Ammon's horn (tissue), 1 donor: Measurements from ENCODE around the gene GTF2IRD1.
"Not testable (repeated sequence)": the region's sequence is repeated elsewhere in the genome, so short reads cannot be mapped to it uniquely, and the experiment has no call there.

Experiments used
- DNase-seq: peaks from one replicate; pipeline ENCODE4 v3.0.0-alpha.2; 2016; ENCODE audit warnings: low spot score

The GTF2IRD1 gene

DNA sequence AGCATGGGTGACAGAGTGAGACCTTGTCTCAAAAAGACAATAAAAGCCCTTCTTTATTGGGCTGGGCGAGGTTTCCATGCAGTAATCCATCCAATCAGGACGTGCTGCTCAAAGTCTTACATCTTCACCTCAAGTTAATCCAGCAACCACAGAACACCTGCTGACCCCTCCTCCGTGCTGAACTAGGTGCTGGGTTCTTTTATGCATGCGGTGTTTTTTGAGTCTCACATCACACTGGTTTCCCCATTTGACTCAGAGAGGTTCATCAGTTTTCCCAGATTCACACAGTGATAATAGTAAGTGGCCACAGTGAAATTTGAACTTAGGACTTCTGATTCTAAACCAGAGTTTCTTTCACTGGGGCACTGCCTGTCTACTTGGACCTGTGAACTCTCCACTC, 145.5 kb downstream of the GTF2IRD1 start:
- no peak for DNase-seq

DNA sequence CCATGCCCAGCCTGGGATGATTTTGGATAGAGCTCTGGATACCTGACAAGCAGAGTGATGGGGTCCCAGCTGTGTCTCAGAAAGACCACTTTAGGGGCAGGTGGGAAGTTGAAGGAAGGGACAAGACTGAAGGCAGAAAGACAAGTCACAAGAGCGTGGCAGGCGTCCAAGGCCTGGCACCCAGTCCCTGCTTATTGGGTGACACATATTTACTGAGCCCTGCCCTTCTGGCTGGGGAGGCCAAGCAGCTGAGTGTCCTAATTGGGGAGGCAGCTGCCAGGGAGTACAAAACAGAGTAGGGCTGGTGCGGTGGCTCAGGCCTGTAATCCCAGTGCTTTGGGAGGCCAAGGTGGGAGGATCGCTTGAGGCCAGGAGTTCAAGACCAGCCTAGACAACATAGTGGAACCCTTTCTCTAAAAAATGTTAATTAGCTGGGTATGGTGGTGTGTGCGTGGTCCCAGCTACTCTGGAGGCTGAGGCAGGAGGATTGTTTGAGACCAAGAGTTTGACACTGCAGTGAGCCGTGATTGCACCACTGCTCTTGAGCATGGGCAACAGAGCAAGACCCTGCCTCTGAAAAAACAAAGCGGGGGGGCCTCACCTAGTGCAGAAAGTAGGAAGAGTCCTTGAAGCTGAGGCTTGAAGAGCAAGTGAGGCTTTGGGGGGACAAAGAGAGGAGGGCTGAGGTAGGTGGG, 150.8 kb downstream of the GTF2IRD1 start:
- DNase-seq, result no peak

DNA sequence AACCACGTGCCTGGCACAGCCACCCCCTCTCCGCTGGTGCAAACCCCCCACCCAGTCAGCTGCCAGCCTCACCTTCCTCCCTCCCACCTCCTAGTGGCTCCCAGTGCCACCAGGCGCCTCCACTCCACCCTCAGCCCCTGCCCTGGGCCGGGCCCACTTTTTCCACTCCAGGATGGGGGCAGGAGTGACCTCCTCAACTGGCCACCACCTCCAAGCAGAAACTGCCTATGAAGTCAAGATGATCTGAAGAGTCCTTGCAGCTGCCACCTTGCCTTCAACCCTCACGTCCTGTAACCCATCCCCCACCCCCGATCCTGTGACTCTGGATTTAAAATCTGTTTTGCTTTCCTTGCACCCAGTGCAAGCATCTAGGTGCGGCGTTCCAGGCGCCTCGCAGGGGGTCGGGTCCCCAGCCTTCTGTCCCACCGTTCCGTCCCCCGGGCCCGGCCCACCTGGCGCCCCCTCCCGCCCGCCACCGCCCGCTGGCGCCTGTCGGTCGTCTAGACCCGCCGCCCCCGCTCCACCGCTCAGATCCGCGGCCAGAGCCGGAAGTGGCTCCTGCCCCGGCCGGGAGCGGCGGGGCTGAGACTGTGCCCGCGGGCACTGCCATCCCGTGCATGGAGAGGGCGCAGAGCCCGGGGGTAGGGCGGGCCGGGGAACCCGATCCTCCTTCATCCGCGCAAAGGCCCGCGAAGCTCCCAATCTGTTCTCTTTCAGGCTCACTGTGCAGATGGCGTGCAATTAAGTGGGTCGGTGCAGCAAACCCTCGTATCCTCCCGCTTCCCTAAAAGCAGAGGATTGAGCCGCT, 152.6 kb downstream of the GTF2IRD1 start:
- peak; percentile 51 for DNase-seq

DNA sequence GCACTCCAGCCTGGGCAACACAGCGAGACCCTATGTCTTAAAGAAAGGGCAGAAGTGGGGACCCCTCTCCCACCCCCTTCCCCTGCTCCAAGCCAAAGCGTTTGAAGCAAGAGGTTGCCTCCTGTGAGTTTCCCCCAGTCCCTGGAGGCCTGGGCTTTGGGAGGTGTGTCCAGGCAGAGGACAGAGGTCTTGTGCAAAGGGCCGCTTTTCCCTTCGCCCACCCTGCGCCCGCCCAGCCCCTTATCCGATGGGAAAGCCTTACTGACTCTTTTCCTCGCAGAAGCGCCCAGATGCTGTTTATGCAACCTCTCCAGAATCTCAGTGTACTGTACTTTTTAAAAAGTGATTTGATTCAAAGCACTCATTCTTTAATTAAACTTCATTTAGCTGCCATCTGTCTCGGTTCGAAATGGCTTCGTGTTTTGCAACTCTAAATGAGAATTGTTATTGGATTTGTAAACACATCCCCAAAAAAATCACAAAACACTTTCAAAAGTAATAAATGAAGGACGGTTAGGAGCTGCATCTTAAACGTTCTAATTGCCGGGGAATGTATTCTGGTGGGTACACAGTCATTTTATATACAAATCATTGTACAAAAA, 153.3 kb downstream of the GTF2IRD1 start:
- DNase-seq, result no peak

DNA sequence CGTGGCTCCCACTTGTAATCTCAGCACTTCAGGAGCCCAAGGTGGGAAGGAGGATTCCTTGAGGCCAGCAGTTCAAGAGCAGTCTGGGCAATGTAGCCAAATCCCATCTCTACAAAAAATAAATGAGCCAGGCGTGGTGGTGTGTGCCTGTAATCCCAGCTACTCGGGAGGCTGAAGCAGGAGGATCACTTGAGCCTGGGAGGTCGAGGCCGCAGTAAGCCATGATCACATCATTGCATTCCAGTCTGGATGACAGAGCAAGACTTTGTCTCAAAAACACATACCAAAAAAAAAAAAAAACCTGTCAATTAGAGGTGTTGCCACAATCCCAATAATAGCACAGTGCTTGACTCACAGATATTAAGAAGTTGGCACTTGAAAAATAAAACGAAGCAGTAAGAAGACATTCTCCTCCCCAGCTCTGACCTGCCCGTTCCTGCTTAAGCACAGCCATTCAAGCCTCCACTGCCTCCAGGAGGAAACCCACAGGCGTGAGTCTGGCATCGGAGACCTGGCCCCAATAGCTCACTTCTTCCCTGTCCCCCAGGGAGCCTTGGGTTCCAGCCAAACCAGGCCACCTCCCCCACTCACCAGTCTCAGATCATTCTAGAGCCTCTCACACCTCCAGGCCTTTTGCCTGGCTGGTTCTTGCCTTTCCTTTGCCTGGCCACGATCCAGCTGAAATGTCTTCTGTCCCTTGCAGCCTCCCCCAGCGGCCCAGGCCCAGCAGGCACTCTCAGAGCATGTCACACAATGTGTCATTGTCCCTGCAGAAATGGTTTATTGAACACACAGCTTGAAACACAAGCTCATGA, 158.5 kb downstream of the GTF2IRD1 start:
- peak; percentile 66 for DNase-seq

DNA sequence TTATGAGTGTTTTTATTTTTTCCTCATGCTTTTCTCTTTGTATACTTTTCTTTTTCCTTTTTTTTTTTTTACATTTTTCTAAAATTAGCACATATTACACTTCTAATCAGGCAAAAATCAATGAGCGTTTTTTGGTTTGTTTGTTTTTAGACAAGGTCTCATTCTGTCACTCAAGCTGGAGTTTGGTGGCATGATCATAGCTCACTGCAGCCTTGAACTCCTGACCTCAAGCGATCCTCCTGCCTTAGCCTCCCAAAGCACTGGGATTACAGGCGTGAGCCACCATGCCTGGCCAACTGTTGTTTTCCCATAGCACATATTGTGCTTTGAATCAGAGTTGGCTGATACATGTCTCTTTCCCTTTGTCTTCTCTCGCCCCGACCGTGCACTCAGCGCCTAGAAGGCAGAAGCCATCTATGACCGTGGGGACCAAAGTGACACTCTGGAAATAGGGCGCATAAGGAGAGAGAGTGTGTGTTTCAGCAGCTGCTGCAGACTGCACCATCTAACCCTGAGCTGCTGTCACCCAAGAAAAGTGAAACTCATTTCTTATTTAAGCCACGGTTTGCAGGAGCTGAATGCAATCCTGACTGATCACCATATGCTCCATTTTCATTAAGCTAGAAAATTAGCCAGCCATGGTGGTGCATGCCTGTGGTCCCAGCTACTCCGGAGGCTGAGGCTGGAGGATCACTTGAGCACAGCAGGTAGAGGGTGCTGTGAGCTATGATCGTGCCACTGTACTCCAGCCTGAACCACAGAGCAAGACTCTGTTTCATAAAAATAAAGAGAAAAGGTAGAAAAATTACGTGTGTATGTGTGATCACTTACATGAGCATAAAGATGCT, 162.5 kb downstream of the GTF2IRD1 start:
- no peak for DNase-seq

DNA sequence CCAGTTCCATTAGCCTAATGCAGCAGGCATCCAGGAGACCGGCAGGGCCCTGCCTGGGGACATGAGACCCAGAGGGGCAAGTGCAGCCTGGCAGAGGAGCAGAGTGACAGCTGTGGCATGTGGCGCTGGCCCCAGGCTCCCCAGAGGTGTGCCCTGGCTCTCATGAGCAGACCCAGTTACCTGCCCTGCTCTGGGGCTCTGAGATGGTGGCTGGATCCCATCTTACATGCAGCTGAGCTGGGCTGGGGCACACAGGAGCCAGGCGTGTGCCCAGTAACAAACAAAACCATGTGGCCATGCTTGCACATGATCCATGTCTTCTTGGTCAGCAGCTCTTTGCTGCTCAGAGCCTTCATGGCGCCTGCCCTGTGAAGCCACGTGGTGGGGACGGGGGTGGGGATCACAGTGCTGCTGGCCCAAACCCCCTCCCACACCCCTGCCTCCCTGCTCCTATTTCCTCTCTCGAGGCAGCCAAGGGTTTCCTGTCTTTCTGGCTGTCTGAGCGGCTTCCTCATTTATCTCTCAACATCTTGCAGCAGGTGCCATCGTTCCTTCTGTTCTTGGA, 163.6 kb downstream of the GTF2IRD1 start:
- peak; percentile 74 for DNase-seq

DNA sequence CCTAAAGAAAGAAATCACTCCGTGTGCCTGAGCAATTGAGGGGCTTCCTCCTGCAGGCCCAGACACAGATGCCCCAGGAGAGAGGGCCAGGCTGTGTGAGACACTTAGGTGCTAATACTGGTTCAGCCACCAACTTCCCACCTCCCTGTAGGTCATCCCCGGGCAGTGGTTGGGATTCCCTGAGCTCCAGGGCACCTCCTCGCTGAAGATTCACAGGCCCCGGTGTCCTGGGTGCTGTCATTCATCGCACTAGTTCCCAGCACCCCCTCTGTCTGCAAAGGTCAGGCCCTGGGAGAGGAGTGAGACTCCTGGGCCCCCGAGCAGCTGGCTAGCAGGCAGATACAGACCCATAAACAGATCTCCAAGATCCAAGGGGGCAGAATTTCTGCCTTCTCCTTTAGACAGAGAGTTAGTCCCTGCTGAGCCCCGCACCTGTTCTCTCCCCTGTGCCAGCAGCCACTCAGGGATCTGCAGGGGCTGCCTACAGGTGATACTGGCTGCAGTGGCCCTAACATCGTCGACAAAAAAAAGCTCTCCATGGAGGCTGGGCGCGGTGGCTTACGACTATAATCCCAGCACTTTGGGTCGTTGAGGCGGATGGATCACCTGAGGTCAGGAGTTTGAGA, 165.6 kb downstream of the GTF2IRD1 start:
- DNase-seq, result no peak

DNA sequence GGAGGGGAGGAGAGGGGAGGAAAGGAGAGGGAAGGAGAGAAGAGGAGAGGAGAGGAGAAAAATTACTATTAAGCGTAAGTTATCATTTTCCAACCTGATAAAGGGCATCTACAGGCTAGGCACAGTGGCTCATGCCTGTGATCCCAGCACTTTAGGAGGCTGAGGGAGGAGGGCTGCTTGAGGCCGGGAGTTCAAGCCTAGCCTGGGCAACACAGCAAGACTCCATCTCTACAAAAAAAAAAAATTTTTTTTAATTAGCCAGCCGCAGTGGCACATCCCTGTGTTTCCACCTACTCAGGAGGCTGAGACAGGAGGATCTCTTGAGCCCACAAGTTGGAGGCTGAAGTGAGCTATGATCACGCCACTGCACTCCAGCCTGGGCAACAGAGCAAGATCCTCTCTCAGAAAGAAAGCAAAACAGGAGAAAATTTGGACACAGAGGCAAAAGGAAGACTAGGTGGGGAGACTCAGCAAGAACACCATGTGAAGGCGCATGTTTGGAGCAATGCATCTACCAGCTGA, 168.6 kb downstream of the GTF2IRD1 start:
- no peak for DNase-seq

DNA sequence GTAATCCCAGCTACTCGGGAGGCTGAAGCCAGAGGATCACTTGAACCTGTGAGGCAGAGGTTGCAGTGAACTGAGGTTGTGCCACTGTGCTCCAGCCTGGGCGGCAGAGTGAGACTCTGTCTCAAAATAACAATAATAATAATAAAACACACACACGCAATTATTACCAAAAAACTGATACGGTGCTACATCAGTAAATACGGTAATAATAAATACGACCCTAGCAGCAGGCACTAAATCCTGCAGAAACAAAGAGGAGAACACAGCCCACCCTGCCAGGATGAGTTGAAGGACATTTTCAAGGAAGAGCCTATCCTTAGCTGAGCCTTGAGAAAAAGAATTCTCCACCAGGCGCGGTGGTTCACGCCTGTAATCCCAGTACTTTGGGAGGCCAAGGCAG, 169.4 kb downstream of the GTF2IRD1 start:
- DNase-seq, result no peak

DNA sequence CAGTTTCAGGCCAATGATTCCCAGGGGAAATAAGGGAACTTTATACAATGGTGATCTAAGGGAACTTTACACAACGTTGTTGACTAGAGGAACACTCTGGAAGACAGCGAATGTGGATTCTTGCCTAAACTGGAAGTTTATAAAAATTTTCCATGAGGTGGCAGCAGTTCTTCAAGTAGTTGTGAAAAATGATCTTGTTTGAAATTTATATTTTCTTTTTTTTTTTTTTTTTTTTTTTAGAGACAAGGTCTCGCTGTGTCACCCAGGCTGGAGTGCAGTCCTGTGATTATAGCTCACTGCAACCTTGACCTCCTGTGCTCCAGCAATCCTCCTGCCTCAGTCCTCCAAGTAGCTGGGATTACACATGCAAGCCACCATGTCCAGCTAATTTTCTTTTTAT, 171.7 kb downstream of the GTF2IRD1 start:
- peak; percentile 25 for DNase-seq

DNA sequence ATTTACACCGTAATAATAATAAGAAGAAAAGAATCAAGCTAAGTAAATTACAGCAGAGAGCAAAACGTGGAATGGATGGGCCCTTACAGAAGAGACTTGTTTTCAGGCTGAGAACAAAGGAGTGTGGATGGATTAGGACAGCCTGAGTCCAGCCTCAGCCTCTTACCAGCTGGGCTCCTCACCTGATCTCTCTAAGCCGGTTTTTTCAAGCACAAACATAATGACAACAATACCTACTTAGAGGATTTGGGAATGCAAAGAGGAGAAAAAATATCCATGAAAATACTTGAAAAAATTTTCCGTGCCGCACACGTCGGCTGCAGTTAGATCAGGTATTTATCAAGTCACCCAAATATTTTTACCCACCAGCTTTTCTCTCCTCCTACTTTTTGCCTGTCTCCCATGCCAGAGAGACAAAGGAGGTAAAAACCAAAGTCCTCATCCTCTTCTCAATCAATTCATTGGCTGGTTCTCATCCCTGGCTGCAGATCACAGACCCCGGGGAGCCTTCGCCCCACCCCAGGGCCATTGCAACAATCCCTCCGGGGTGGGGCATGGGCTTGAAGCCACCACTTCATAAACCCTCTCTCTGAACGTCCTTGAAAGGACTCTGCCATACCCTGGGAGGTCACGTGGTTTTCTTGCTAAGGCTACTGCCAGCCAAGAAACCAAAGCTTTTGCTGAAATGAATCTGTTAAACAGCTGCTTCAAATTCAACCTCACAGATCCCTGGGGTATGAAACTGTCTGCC, 174.1 kb downstream of the GTF2IRD1 start:
- peak; percentile 35 for DNase-seq

DNA sequence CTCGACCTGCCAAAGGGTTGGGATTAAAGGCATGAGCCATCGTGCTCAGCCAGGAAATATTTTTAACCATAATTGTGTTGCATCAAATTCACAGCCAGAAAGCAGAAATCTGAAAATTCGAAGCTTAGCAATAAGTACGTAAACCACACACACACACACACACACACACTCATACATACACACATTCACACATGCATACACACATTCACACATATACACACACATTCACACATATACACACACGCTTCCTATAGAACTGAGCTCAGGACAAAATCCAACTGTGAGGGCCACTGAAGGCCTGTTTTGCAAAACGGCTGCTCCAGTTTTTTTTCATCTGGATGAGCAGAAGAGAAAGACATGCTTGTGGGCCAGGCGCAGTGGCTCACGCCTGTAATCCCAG, 178.8 kb downstream of the GTF2IRD1 start:
- no peak for DNase-seq

DNA sequence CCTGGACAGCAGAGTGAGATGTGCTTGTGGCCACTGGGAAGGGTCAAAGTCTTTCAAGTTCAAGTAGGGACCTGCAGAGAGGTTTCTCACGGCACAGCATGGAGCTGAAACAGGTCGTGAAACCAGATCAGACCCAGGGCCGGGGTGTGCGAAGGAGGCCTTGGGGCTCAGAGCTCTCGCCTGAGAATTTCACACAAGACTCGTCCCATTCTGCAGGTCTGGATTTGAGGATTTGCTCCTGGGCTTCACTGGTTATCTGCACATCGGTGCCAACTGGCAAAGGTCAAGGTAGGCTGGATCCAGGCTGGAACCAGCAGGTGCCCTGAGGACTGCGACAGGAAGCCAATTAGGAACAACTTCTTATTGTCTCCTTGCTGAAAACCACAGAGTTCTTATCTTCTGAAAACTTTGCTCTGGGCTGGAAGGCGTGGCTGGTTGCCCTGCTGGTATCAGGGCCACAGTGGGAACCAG, 179.8 kb downstream of the GTF2IRD1 start:
- no peak for DNase-seq

DNA sequence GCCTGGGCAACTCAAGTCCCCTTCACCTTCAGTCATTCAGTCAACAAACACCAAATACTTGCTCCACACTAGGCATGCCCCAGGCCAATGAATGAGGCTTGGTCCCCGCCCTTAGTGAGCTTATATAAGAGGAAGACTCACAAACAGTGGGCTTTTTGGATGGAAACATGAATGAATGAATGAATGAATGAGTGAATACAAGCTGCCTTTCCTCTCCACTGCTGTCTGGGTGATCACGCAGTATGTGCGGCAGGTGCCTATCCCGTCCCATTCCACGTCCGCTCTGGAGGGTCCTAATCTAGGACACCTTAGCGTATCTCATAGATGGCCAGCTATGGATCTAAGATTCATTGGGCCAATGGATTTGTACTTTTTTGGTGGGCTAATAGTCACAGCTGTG, 184.0 kb downstream of the GTF2IRD1 start:
- no peak for DNase-seq

DNA sequence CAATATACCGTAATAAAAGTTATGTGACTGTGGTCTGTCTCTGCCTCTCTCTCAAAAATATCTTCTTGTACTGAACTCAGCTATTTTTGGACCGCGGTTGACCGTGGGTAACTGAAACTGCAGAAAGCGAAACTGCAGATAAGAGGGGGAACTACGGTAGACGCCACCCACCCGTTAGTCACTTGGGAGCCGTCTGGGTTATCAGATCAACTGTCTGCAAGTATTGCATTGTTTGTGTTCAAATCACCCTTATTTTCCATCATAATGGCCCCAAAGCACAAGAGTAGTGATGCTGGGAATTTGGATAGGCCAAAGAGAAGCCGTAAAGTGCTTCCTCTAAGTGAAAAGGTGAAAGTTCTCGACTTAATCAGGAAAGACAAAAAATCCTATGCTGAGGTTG, 196.3 kb downstream of the GTF2IRD1 start:
- DNase-seq, result peak; percentile 64

DNA sequence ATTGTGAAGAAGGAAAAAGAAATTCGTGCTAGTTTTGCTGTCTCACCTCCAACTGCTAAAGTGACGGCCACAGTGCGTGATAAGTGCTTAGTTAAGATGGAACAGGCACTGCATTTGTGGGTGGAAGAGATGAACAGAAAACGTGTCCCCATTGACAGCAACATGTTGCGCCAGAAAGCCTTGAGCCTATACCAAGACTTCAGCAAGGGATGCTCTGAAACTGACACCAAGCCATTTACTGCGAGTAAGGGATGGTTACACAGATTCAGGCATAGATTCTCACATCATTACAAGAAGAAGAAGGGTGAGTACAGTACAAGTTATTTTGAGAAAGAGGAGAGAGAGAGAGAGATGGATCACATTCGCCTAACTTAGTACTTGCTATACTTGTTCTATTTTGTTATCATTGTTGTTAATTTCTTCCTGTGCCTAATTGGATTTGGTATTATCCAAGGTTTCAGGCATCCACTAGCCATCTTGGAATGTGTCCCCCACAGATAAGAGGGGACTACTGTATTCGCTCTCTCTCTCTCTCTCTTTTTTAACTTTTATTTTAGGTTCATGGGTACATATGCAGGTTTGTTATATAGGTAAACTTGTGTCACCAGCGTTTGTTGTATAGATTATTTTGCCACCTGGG, 196.9 kb downstream of the GTF2IRD1 start:
- DNase-seq, result not testable (repeated sequence)

DNA sequence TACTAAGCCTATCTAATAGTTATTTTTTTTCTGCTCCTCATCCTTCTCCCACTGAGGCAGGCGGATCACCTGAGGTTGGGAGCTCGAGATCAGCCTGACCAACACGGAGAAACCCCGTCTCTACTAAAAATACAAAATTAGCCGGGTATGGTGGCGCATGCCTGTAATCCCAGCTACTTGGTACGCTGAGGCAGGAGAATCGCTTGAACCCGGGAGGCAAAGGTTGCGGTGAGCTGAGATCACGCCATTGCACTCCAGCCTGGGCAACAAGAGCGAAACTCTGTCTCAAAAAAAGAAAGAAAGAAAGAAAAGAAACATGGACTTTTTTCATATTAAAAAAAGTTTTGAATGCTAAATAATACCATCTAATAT, 197.4 kb downstream of the GTF2IRD1 start:
- not testable (repeated sequence) for DNase-seq
